ENCODE data around the gene AVP. TPM values are rescaled to one million over a fixed set of nuclear protein-coding genes. Genes with fewer than 3 reads are reported as not detected.

AVP gene
- polyA plus RNA-seq, 1 donor = 0.49 TPM

GRCh38 chr20:3047486-3048419, 36.8 kb downstream of the AVP start:
- no peak for DNase-seq
- 60% methylated on average over 1 of the region's 14 CpGs for WGBS (ENCODE audit: insufficient coverage, low lambda C conversion rate)
- Histone ChIP-seq H3K9me3 (ENCODE audit: control insufficient read depth, low read depth, low read length) (no peaks in the 10 kb centered on the region), H3K4me3 (ENCODE audit: low read length) (no peak overlapping the region), H3K27me3 (ENCODE audit: control insufficient read depth, insufficient read depth, low read length) (no peaks in the 10 kb centered on the region), H3K4me1 (ENCODE audit: control insufficient read depth, insufficient read depth, low read length) (peaks cover 13% of the 10 kb centered on the region), H3K36me3 (ENCODE audit: control insufficient read depth, insufficient read depth, low read length) (peaks cover 29% of the 10 kb centered on the region), H3K27ac (ENCODE audit: low read length) (no peak overlapping the region)

- Histone ChIP-seq H3K4me3 (ENCODE audit: low read length) (peak overlapping the region; percentile 87), H3K4me1 (ENCODE audit: control insufficient read depth, insufficient read depth, low read length) (peaks cover 13% of the 10 kb centered on the region), H3K36me3 (ENCODE audit: control insufficient read depth, insufficient read depth, low read length) (peaks cover 29% of the 10 kb centered on the region), H3K27me3 (ENCODE audit: control insufficient read depth, insufficient read depth, low read length) (no peaks in the 10 kb centered on the region), H3K27ac (ENCODE audit: low read length) (peak overlapping the region; percentile 76), H3K9me3 (ENCODE audit: control insufficient read depth, low read depth, low read length) (no peaks in the 10 kb centered on the region)
- no peak for DNase-seq
- whole genome bisulfite sequencing (ENCODE audit: insufficient coverage, low lambda C conversion rate) = 61% methylated on average over 5 of the region's 39 CpGs
These were observed 37.7 kb downstream of the AVP start for GRCh38 chr20:3046677-3047462.

DNA sequence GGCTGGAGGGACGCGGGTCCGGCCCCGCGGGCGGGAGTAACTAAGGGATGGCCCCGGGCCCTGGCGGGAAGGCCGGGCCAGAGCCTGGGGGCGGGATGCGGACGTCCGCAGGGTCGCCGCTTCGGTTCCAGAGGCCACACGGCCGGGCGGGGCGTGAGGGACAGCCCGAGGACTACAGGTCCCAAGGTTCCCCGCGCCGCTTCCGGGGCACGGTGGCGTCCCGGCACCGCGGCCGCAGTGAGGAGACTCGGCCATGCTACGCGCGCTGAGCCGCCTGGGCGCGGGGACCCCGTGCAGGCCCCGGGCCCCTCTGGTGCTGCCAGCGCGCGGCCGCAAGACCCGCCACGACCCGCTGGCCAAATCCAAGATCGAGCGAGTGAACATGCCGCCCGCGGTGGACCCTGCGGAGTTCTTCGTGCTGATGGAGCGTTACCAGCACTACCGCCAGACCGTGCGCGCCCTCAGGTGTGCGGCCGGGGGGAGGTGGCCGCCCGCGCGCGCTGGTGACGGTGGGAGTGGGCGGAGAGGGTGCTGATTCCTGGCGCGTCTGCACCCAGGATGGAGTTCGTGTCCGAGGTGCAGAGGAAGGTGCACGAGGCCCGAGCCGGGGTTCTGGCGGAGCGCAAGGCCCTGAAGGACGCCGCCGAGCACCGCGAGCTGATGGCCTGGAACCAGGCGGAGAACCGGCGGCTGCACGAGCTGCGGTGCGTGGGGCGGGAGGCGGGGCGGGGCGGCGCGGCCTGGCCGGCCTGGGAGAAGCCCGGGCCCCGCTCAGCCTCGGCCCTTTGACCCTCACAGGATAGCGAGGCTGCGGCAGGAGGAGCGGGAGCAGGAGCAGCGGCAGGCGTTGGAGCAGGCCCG, 38.5 kb downstream of the AVP start, which contains the start of gene MRPS26:
TSS of gene MRPS26 (plus strand) at position 237 of the 861 bp plus-strand sequence. CDS start at position 254, 17 bp downstream.
- peaks cover 13% of the 10 kb centered on the region for H3K4me1 ChIP-seq (ENCODE audit: control insufficient read depth, insufficient read depth, low read length)
- no peaks in the 10 kb centered on the region for H3K27me3 ChIP-seq (ENCODE audit: control insufficient read depth, insufficient read depth, low read length)
- no CpG with 5 or more reads among the region's 104 CpGs for WGBS (ENCODE audit: insufficient coverage, low lambda C conversion rate)
- H3K36me3 ChIP-seq (ENCODE audit: control insufficient read depth, insufficient read depth, low read length) = peaks cover 29% of the 10 kb centered on the region
- H3K27ac ChIP-seq (ENCODE audit: low read length) = peak within 1 kb of the TSS; percentile 83
- peak; percentile 87 to 96 for DNase-seq
- no peaks in the 10 kb centered on the region for H3K9me3 ChIP-seq (ENCODE audit: control insufficient read depth, low read depth, low read length)
- peak within 1 kb of the TSS; percentile 87 for H3K4me3 ChIP-seq (ENCODE audit: low read length)

DNA sequence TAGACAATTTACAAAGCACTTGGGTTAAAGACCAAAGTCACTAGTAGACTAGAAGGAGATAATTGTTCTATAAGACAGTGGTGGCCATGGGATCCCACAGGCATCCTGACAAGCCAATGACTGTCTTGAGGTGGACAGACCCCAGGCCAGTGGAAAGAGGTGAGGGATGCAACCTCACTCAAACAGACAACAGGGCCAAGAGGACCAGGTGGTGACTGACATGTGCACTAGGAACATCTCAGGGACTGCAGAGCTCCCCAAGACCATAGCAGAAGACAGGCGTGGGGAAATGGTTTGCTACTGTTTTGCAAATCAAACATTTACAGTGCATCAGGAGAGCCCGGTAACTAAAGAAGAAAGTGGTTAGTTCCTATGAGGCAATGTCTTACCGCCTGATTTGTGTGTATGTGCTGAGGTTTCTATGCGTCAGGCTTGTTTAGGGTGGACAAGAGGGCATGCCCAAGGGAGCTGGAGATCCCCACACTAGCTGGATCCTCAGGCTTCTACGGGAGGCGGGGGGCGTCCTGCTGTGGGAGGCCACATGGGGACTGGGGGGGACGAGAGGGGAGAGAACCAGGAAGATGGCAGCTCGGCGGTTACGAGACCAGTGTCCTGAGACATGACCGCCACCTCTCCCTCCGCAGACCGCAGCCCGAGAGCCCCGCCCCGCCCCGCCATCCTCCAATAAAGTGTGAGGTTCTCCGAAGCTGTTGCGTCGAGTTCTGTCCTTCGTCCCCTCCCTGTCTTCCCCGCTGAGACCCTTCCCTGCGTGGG, 39.3 kb downstream of the AVP start:
- peaks cover 13% of the 10 kb centered on the region for H3K4me1 ChIP-seq (ENCODE audit: control insufficient read depth, insufficient read depth, low read length)
- no peaks in the 10 kb centered on the region for H3K9me3 ChIP-seq (ENCODE audit: control insufficient read depth, low read depth, low read length)
- no peaks in the 10 kb centered on the region for H3K27me3 ChIP-seq (ENCODE audit: control insufficient read depth, insufficient read depth, low read length)
- no CpG with 5 or more reads among the region's 24 CpGs for WGBS (ENCODE audit: insufficient coverage, low lambda C conversion rate)
- H3K36me3 ChIP-seq (ENCODE audit: control insufficient read depth, insufficient read depth, low read length) = peaks cover 30% of the 10 kb centered on the region
- H3K27ac ChIP-seq (ENCODE audit: low read length) = peak overlapping the region; percentile 83
- peak in 1 of 2 donors; percentile 40 for DNase-seq
- peak overlapping the region; percentile 87 for H3K4me3 ChIP-seq (ENCODE audit: low read length)

DNA sequence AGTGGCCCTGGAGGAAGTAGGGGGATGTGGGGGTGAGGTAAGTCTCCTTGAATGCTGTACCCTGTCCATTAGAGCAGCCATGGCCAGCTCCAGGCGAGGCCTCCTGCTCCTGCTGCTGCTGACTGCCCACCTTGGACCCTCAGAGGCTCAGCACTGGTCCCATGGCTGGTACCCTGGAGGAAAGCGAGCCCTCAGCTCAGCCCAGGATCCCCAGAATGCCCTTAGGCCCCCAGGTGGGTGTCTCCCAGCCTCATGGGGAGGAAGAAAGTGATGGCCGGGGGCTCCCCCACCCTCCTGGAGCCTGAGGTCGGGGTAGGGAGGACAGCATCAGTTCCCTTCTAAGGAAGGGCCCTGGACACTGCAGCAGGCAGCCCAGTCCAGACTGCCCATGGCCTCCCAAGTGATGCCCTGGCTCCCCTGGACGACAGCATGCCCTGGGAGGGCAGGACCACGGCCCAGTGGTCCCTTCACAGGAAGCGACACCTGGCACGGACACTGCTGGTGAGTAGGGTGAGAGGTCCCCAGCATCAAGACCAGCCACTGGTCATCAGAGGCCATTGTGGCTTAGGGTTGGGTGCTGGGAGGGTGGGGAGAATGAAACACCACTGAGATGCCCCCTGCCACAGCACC, 40.1 kb downstream of the AVP start:
- H3K27me3 ChIP-seq (ENCODE audit: control insufficient read depth, insufficient read depth, low read length) = no peaks in the 10 kb centered on the region
- no peaks in the 10 kb centered on the region for H3K9me3 ChIP-seq (ENCODE audit: control insufficient read depth, low read depth, low read length)
- WGBS (ENCODE audit: insufficient coverage, low lambda C conversion rate) = no CpG with 5 or more reads among the region's 8 CpGs
- peaks cover 30% of the 10 kb centered on the region for H3K36me3 ChIP-seq (ENCODE audit: control insufficient read depth, insufficient read depth, low read length)
- DNase-seq = no peak
- H3K4me1 ChIP-seq (ENCODE audit: control insufficient read depth, insufficient read depth, low read length) = peaks cover 13% of the 10 kb centered on the region
- H3K4me3 ChIP-seq (ENCODE audit: low read length) = no peak overlapping the region
- no peak overlapping the region for H3K27ac ChIP-seq (ENCODE audit: low read length)

GRCh38 chr20:3043322-3043721, 41.2 kb downstream of the AVP start, which contains the start of gene GNRH2:
Gene GNRH2 (plus strand): TSS chr20:3043622. CDS start chr20:3044415, 793 bp downstream.
- peaks cover 13% of the 10 kb centered on the region for H3K4me1 ChIP-seq (ENCODE audit: control insufficient read depth, insufficient read depth, low read length)
- peak within 1 kb of the TSS; percentile 3 for H3K27ac ChIP-seq (ENCODE audit: low read length)
- no peaks in the 10 kb centered on the region for H3K27me3 ChIP-seq (ENCODE audit: control insufficient read depth, insufficient read depth, low read length)
- no CpG with 5 or more reads among the region's 3 CpGs for WGBS (ENCODE audit: insufficient coverage, low lambda C conversion rate)
- no peak within 1 kb of the TSS for H3K4me3 ChIP-seq (ENCODE audit: low read length)
- DNase-seq = no peak
- H3K36me3 ChIP-seq (ENCODE audit: control insufficient read depth, insufficient read depth, low read length) = peaks cover 31% of the 10 kb centered on the region
- no peaks in the 10 kb centered on the region for H3K9me3 ChIP-seq (ENCODE audit: control insufficient read depth, low read depth, low read length)

GRCh38 chr20:3042625-3043024, 41.9 kb downstream of the AVP start:
- peaks cover 28% of the 10 kb centered on the region for H3K36me3 ChIP-seq (ENCODE audit: control insufficient read depth, insufficient read depth, low read length)
- no peak for DNase-seq
- no peaks in the 10 kb centered on the region for H3K27me3 ChIP-seq (ENCODE audit: control insufficient read depth, insufficient read depth, low read length)
- WGBS (ENCODE audit: insufficient coverage, low lambda C conversion rate) = no CpG with 5 or more reads among the region's 5 CpGs
- H3K9me3 ChIP-seq (ENCODE audit: control insufficient read depth, low read depth, low read length) = no peaks in the 10 kb centered on the region
- H3K4me1 ChIP-seq (ENCODE audit: control insufficient read depth, insufficient read depth, low read length) = peaks cover 12% of the 10 kb centered on the region
- peak overlapping the region; percentile 3 for H3K27ac ChIP-seq (ENCODE audit: low read length)
- H3K4me3 ChIP-seq (ENCODE audit: low read length) = no peak overlapping the region

- WGBS (ENCODE audit: insufficient coverage, low lambda C conversion rate) = 40% methylated on average over 2 of the region's 10 CpGs
These were observed 42.6 kb downstream of the AVP start for GRCh38 chr20:3041854-3042409.

DNA sequence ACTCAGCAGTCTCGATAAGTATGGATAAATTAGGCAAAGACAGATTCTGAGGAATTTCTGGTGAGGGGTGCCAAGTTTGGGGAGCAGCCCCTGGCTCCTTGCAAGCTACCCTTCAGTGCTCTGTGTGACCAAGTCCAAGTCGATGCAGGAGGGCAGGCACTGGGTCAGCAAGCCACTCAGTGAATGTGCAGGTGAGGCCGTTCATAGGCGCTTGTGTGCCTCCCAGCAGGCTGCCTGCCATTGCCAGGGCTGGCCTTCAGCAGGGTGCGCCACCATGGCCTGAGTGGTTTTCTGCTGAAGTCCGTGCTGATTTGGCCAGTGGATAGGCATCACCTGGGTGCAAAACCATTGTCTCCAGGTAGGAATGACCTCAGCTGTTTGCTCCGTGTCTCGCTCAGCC, 44.4 kb downstream of the AVP start:
- no peak for DNase-seq
- peaks cover 50% of the 10 kb centered on the region for H3K36me3 ChIP-seq (ENCODE audit: control insufficient read depth, insufficient read depth, low read length)
- H3K4me3 ChIP-seq (ENCODE audit: low read length) = no peak overlapping the region
- H3K9me3 ChIP-seq (ENCODE audit: control insufficient read depth, low read depth, low read length) = no peaks in the 10 kb centered on the region
- 100% methylated on average over 1 of the region's 8 CpGs for WGBS (ENCODE audit: insufficient coverage, low lambda C conversion rate)
- H3K4me1 ChIP-seq (ENCODE audit: control insufficient read depth, insufficient read depth, low read length) = peaks cover 3% of the 10 kb centered on the region
- no peaks in the 10 kb centered on the region for H3K27me3 ChIP-seq (ENCODE audit: control insufficient read depth, insufficient read depth, low read length)
- H3K27ac ChIP-seq (ENCODE audit: low read length) = no peak overlapping the region

More at GRCh38 chr20:3041854-3042409, 42.6 kb downstream of the AVP start:
- H3K27ac ChIP-seq (ENCODE audit: low read length) = peak overlapping the region; percentile 19
- H3K4me1 ChIP-seq (ENCODE audit: control insufficient read depth, insufficient read depth, low read length) = peaks cover 6% of the 10 kb centered on the region
- H3K27me3 ChIP-seq (ENCODE audit: control insufficient read depth, insufficient read depth, low read length) = no peaks in the 10 kb centered on the region
- no peak overlapping the region for H3K4me3 ChIP-seq (ENCODE audit: low read length)
- H3K9me3 ChIP-seq (ENCODE audit: control insufficient read depth, low read depth, low read length) = no peaks in the 10 kb centered on the region
- peaks cover 31% of the 10 kb centered on the region for H3K36me3 ChIP-seq (ENCODE audit: control insufficient read depth, insufficient read depth, low read length)
- no peak for DNase-seq
